Endothelial cell (in vitro differentiated cells): ENCODE results near the gene UVRAG. TPM values are rescaled to one million over a fixed set of nuclear protein-coding genes. Genes with fewer than 3 reads are reported as not detected.

Experiments
- DNase-seq: peaks from one replicate; pipeline ENCODE4 v3.0.0; 2021; ENCODE audit warnings: low spot score
- H3K27ac Mint-ChIP-seq: one replicate; pipeline ENCODE4 v1.8.0; 2021; ENCODE audit warnings: mixed read lengths, inconsistent platforms; ENCODE audit not compliant: unreplicated experiment
- H3K27me3 Mint-ChIP-seq: one replicate; pipeline ENCODE4 v1.8.0; 2021; ENCODE audit warnings: mild to moderate bottlenecking, moderate library complexity, mixed read lengths, inconsistent platforms; ENCODE audit not compliant: unreplicated experiment
- H3K36me3 Mint-ChIP-seq: one replicate; pipeline ENCODE4 v1.8.0; 2021; ENCODE audit warnings: mild to moderate bottlenecking, low read depth, mixed read lengths, inconsistent platforms; ENCODE audit not compliant: unreplicated experiment
- H3K4me1 Mint-ChIP-seq: one replicate; pipeline ENCODE4 v1.8.0; 2021; ENCODE audit warnings: mild to moderate bottlenecking, mixed read lengths, inconsistent platforms; ENCODE audit not compliant: unreplicated experiment
- H3K4me3 Mint-ChIP-seq: one replicate; pipeline ENCODE4 v1.8.0; 2021; ENCODE audit warnings: mild to moderate bottlenecking, mixed read lengths, inconsistent platforms; ENCODE audit not compliant: unreplicated experiment
- H3K9me3 Mint-ChIP-seq: one replicate; pipeline ENCODE4 v1.8.0; 2021; ENCODE audit warnings: mixed read lengths, inconsistent platforms; ENCODE audit not compliant: unreplicated experiment
- CTCF ChIP-seq: fragments of 200-600 bp; sonication (generic); IDR thresholded peaks from one replicate; pipeline ENCODE4 v1.5.0; 2021; ENCODE audit warnings: antibody characterized with exemption; ENCODE audit not compliant: unreplicated experiment
- total RNA-seq: library from RNA; stranded (reverse); fragmentation: NEBNext Ultra II Directional; extraction: Animal tissue kit (Norgen Biotek cat#: 25700); gene quantifications from one replicate; pipeline ENCODE4 v1.2.1, GENCODE V29; 2021; ENCODE audit not compliant: unreplicated experiment

Gene UVRAG
- total RNA-seq, 1 donor from 2014 or later = 25.0 TPM

GRCh38 chr11:75795276-75796090 lies 19.5 kb upstream of the UVRAG start:
- no peak for DNase-seq
- no peak overlapping the region for H3K4me3 Mint-ChIP-seq
- peaks cover 6% of the 10 kb centered on the region for H3K4me1 Mint-ChIP-seq
- no peaks in the 10 kb centered on the region for H3K9me3 Mint-ChIP-seq
- no peak overlapping the region for H3K27ac Mint-ChIP-seq
- TF ChIP-seq CTCF = no peak
- H3K36me3 Mint-ChIP-seq = no peaks in the 10 kb centered on the region
- peaks cover 8% of the 10 kb centered on the region for H3K27me3 Mint-ChIP-seq

- DNase-seq = no peak
- Mint-ChIP-seq H3K27ac (no peak overlapping the region), H3K9me3 (no peaks in the 10 kb centered on the region), H3K4me1 (peaks cover 11% of the 10 kb centered on the region), H3K36me3 (no peaks in the 10 kb centered on the region), H3K4me3 (no peak overlapping the region), H3K27me3 (peaks cover 10% of the 10 kb centered on the region)
- no peak for TF ChIP-seq CTCF
Observed at GRCh38 chr11:75796091-75796435, 18.9 kb upstream of the UVRAG start.

GRCh38 chr11:75797116-75797515 lies 17.9 kb upstream of the UVRAG start:
- H3K27ac Mint-ChIP-seq = no peak overlapping the region
- TF ChIP-seq CTCF = no peak
- peaks cover 10% of the 10 kb centered on the region for H3K27me3 Mint-ChIP-seq
- H3K4me1 Mint-ChIP-seq = peaks cover 14% of the 10 kb centered on the region
- H3K4me3 Mint-ChIP-seq = no peak overlapping the region
- H3K36me3 Mint-ChIP-seq = no peaks in the 10 kb centered on the region
- DNase-seq = no peak
- H3K9me3 Mint-ChIP-seq = no peaks in the 10 kb centered on the region

GRCh38 chr11:75797792-75798191 lies 17.2 kb upstream of the UVRAG start:
- no peak overlapping the region for H3K4me3 Mint-ChIP-seq
- H3K4me1 Mint-ChIP-seq = peaks cover 14% of the 10 kb centered on the region
- H3K27me3 Mint-ChIP-seq = peaks cover 10% of the 10 kb centered on the region
- TF ChIP-seq CTCF = no peak
- no peaks in the 10 kb centered on the region for H3K9me3 Mint-ChIP-seq
- no peaks in the 10 kb centered on the region for H3K36me3 Mint-ChIP-seq
- no peak overlapping the region for H3K27ac Mint-ChIP-seq
- DNase-seq = no peak

GRCh38 chr11:75800136-75800675 lies 14.8 kb upstream of the UVRAG start:
- peaks cover 14% of the 10 kb centered on the region for H3K4me1 Mint-ChIP-seq
- TF ChIP-seq CTCF = no peak
- H3K9me3 Mint-ChIP-seq = no peaks in the 10 kb centered on the region
- no peak overlapping the region for H3K27ac Mint-ChIP-seq
- no peaks in the 10 kb centered on the region for H3K36me3 Mint-ChIP-seq
- DNase-seq = no peak
- peaks cover 10% of the 10 kb centered on the region for H3K27me3 Mint-ChIP-seq
- no peak overlapping the region for H3K4me3 Mint-ChIP-seq
